ENCODE results near the gene RNF19B. TPM values are rescaled to one million over a fixed set of nuclear protein-coding genes. Genes with fewer than 3 reads are reported as not detected.

RNF19B gene
- total and polyA plus RNA-seq, 2 donors from 2014 or later: 17.3 to 30.8 TPM

GRCh38 chr1:32933742-32934322 is 30.8 kb downstream of the RNF19B start:
- Histone ChIP-seq H3K4me3 (ENCODE audit: low read length in 3 of 3) (no peak overlapping the region), H3K4me1 (ENCODE audit: control insufficient read depth in 2 of 3, insufficient read depth in 2 of 3, low read depth in 1 of 3, low read length in 3 of 3) (peaks cover 0 to 16% (median 7%) of the 10 kb centered on the region in 3 donors), H3K36me3 (ENCODE audit: control insufficient read depth in 2 of 3, insufficient read depth in 3 of 3, low read length in 3 of 3) (peaks cover 5 to 16% (median 9%) of the 10 kb centered on the region in 3 donors), H3K27me3 (ENCODE audit: control insufficient read depth, insufficient read depth, low read length) (no peaks in the 10 kb centered on the region), H3K9me3 (ENCODE audit: control insufficient read depth in 2 of 3, insufficient read depth in 1 of 3, low read length in 3 of 3) (no peaks in the 10 kb centered on the region), H3K9ac (ENCODE audit: low read length in 3 of 3) (peak overlapping the region in 2 of 3 donors; percentile 8 to 31), H3K27ac (ENCODE audit: low read depth in 2 of 2, low read length in 2 of 2) (peak overlapping the region; percentile 65 to 71)
- no peak for TF ChIP-seq CTCF (IDR thresholded peaks at IDR 0.05; ENCODE audit: borderline replicate concordance, extremely low read depth, insufficient read depth)
- no peak for FAIRE-seq
- DNase-seq: peak in 2 of 5 donors; percentile 46 to 73
- intact Hi-C loops (cut with DNase I): no loop called here

- TF ChIP-seq CTCF (IDR thresholded peaks at IDR 0.05; ENCODE audit: borderline replicate concordance, extremely low read depth, insufficient read depth): no peak
- FAIRE-seq: no peak
- intact Hi-C loops (cut with DNase I): no loop called here
Observed at GRCh38 chr1:32931760-32932159, 32.8 kb downstream of the RNF19B start.

GRCh38 chr1:32929366-32929765 is 35.2 kb downstream of the RNF19B start:
- TF ChIP-seq CTCF (IDR thresholded peaks at IDR 0.05; ENCODE audit: borderline replicate concordance, extremely low read depth, insufficient read depth): no peak
- intact Hi-C loops (cut with DNase I): loop anchor here (10.0 kb wide), 1 partner anchor 135 kb away; no protein-coding TSS in a partner anchor
- Histone ChIP-seq H3K9ac (ENCODE audit: low read length in 3 of 3) (no peak overlapping the region), H3K27me3 (ENCODE audit: control insufficient read depth, insufficient read depth, low read length) (no peaks in the 10 kb centered on the region), H3K36me3 (ENCODE audit: control insufficient read depth in 2 of 3, insufficient read depth in 3 of 3, low read length in 3 of 3) (no peaks in the 10 kb centered on the region), H3K9me3 (ENCODE audit: control insufficient read depth in 2 of 3, insufficient read depth in 1 of 3, low read length in 3 of 3) (no peaks in the 10 kb centered on the region), H3K27ac (ENCODE audit: low read depth in 2 of 2, low read length in 2 of 2) (no peak overlapping the region), H3K4me1 (ENCODE audit: control insufficient read depth in 2 of 3, insufficient read depth in 2 of 3, low read depth in 1 of 3, low read length in 3 of 3) (peaks cover 0 to 9% (median 8%) of the 10 kb centered on the region in 3 donors), H3K4me3 (ENCODE audit: low read length in 3 of 3) (no peak overlapping the region)
- FAIRE-seq (no peak), DNase-seq (no peak)

More at GRCh38 chr1:32931760-32932159, 32.8 kb downstream of the RNF19B start:
- Histone ChIP-seq H3K4me1 (ENCODE audit: control insufficient read depth in 2 of 3, insufficient read depth in 2 of 3, low read depth in 1 of 3, low read length in 3 of 3) (peaks cover 0 to 16% (median 7%) of the 10 kb centered on the region in 3 donors), H3K9me3 (ENCODE audit: control insufficient read depth in 2 of 3, insufficient read depth in 1 of 3, low read length in 3 of 3) (no peaks in the 10 kb centered on the region), H3K36me3 (ENCODE audit: control insufficient read depth in 2 of 3, insufficient read depth in 3 of 3, low read length in 3 of 3) (peaks cover under 1 to 3% (median 1%) of the 10 kb centered on the region in 3 donors), H3K4me3 (ENCODE audit: low read length in 3 of 3) (no peak overlapping the region), H3K27me3 (ENCODE audit: control insufficient read depth, insufficient read depth, low read length) (no peaks in the 10 kb centered on the region), H3K27ac (ENCODE audit: low read depth in 2 of 2, low read length in 2 of 2) (no peak overlapping the region), H3K9ac (ENCODE audit: low read length in 3 of 3) (no peak overlapping the region)
- DNase-seq: no peak
